Hepatocyte (in vitro differentiated cells): ENCODE measurements around the gene THAP12. TPM values are rescaled to one million over a fixed set of nuclear protein-coding genes. Genes with fewer than 3 reads are reported as not detected.

ENCODE experiments used
- DNase-seq: peaks from one replicate; pipeline ENCODE4 v3.0.0-alpha.2; 2016; ENCODE audit warnings: low spot score
- H2AFZ ChIP-seq: fragments of 200-600 bp; sonication (generic); 2 replicates; pipeline ENCODE4 v1.6.0; 2016; ENCODE audit warnings: antibody characterized with exemption, mild to moderate bottlenecking
- H3K27ac ChIP-seq: fragments of 200-600 bp; sonication (generic); 2 replicates; pipeline ENCODE4 v1.5.1; 2016; ENCODE audit warnings: mild to moderate bottlenecking
- H3K27me3 ChIP-seq: fragments of 200-600 bp; sonication (generic); 2 replicates; pipeline ENCODE4 v1.6.1; 2016
- H3K36me3 ChIP-seq: fragments of 200-600 bp; sonication (generic); replicated peaks from 2 replicates; pipeline ENCODE4 v1.5.1; 2016; ENCODE audit warnings: low read depth; ENCODE audit not compliant: insufficient read depth
- H3K4me1 ChIP-seq: fragments of 200-600 bp; sonication (generic); 2 replicates; pipeline ENCODE4 v1.5.1; 2016; ENCODE audit warnings: mild to moderate bottlenecking, moderate library complexity; ENCODE audit not compliant: insufficient read depth
- H3K4me2 ChIP-seq: fragments of 200-600 bp; sonication (generic); 2 replicates; pipeline ENCODE4 v1.6.0; 2016
- H3K4me3 ChIP-seq: fragments of 200-600 bp; sonication (generic); 2 replicates; pipeline ENCODE4 v1.5.1; 2016; ENCODE audit warnings: mild to moderate bottlenecking
- H3K79me2 ChIP-seq: fragments of 200-600 bp; sonication (generic); 2 replicates; pipeline ENCODE4 v1.6.0; 2017; ENCODE audit warnings: mild to moderate bottlenecking
- H3K9me2 ChIP-seq: fragments of 200-600 bp; sonication (generic); replicated peaks from 2 replicates; pipeline ENCODE4 v1.6.0; 2017; ENCODE audit warnings: mild to moderate bottlenecking; ENCODE audit not compliant: insufficient read depth
- H3K9me3 ChIP-seq: fragments of 200-600 bp; sonication (generic); 2 replicates; pipeline ENCODE4 v1.5.1; 2016; ENCODE audit warnings: low read depth, mild to moderate bottlenecking
- H4K20me1 ChIP-seq: fragments of 200-600 bp; sonication (generic); 2 replicates; pipeline ENCODE4 v1.6.0; 2016; ENCODE audit warnings: mild to moderate bottlenecking; ENCODE audit not compliant: insufficient read depth, poor library complexity, severe bottlenecking
- EZH2 ChIP-seq: fragments of 200-600 bp; sonication (generic); IDR thresholded peaks from 2 replicates; pipeline ENCODE4 v1.6.1; 2016; ENCODE audit warnings: antibody characterized with exemption, mild to moderate bottlenecking, borderline replicate concordance
- EZH2phosphoT487 ChIP-seq: fragments of 200-600 bp; sonication (generic); IDR thresholded peaks from one replicate; pipeline ENCODE4 v1.6.1; 2018; ENCODE audit warnings: antibody characterized with exemption, mild to moderate bottlenecking, low read depth, moderate library complexity; ENCODE audit not compliant: unreplicated experiment, severe bottlenecking
- WGBS: methylation state at CpG from one replicate; pipeline ENCODE4 v1.1.6; 2016; ENCODE audit warnings: low lambda C conversion rate; ENCODE audit errors: missing lambda C conversion rate; 5-methylcytosine and 5-hydroxymethylcytosine counted together
- polyA plus RNA-seq: library from polyadenylated mRNA; unstranded; fragments of >200 nt; fragmentation: Nextera tagmentation; extraction: Ambion mirVana; gene quantifications from 2 replicates; pipeline ENCODE4 v1.2.1, GENCODE V29; 2016
- total RNA-seq: library from RNA; depleted of rRNA; stranded (reverse); fragments of >200 nt; gene quantifications from 2 replicates; pipeline ENCODE4 v1.2.3, GENCODE V29; 2014
- TF ChIP-seq, protein P1 (sequence below): fragments of 200-600 bp; sonication (generic); IDR thresholded peaks from 2 replicates; pipeline ENCODE4 v1.5.1; 2016; ENCODE audit warnings: antibody characterized with exemption, mild to moderate bottlenecking; ENCODE audit not compliant: poor library complexity

The THAP12 gene
- total and polyA plus RNA-seq, 2 experiments from 2014 or later: 21.5 to 62.6 TPM

DNA sequence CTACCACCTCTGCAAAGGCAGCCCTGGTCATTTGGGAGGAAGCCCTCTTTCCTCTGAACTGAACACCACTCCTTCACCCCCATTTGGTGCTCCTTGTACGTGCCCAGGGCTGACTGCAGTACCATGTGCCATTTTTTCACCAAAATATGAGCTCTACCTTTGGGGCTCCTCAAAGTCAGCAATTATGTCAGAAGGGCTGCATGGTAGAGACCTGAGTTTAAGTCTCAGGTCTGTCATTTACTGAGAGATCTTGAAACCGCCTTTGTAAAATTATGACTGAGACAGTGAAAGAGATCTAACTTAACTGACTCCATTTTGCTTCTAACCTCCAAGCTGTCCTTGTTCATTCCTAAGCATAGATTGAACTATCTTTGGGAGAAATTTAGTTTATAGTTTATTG is 58.0 kb downstream of the THAP12 start:
- WGBS: 97% methylated on average over 2 of the region's 2 CpGs
- Histone ChIP-seq H3K36me3 (no peaks in the 10 kb centered on the region), H3K9me3 (no peaks in the 10 kb centered on the region), H4K20me1 (no peaks in the 10 kb centered on the region), H2AFZ (no peak overlapping the region), H3K79me2 (no peaks in the 10 kb centered on the region), H3K27ac (no peak overlapping the region), H3K4me2 (no peak overlapping the region), H3K9me2 (no peaks in the 10 kb centered on the region), H3K4me1 (peaks cover 8% of the 10 kb centered on the region), H3K4me3 (no peak overlapping the region), H3K27me3 (peaks cover 19% of the 10 kb centered on the region)
- no peak for TF ChIP-seq EZH2phosphoT487
- TF ChIP-seq, protein P1, sequence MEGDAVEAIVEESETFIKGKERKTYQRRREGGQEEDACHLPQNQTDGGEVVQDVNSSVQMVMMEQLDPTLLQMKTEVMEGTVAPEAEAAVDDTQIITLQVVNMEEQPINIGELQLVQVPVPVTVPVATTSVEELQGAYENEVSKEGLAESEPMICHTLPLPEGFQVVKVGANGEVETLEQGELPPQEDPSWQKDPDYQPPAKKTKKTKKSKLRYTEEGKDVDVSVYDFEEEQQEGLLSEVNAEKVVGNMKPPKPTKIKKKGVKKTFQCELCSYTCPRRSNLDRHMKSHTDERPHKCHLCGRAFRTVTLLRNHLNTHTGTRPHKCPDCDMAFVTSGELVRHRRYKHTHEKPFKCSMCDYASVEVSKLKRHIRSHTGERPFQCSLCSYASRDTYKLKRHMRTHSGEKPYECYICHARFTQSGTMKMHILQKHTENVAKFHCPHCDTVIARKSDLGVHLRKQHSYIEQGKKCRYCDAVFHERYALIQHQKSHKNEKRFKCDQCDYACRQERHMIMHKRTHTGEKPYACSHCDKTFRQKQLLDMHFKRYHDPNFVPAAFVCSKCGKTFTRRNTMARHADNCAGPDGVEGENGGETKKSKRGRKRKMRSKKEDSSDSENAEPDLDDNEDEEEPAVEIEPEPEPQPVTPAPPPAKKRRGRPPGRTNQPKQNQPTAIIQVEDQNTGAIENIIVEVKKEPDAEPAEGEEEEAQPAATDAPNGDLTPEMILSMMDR: no peak
- TF ChIP-seq EZH2: no peak
- no peak for DNase-seq

DNA sequence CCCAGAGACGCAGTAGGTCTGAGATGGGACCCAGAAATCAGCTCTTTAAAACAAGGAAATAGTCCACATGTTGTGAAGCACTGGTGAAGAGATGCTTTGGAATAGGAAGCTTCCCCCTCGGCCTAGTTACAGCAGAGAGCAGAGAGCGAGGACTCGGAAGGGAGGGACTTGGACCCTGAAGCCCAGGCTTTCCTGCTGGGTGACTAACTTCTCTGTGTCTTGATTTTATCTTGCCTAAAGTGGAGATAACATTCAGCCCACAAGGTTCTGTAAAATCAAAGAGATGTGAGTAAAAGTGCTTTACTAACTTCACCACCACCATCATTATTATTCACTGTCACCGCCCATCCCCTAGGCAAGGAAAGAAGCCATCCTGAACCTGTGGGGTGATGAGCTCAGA is 58.4 kb downstream of the THAP12 start:
- no peak overlapping the region for H3K4me3 ChIP-seq
- H3K36me3 ChIP-seq: no peaks in the 10 kb centered on the region
- 57% methylated on average over 5 of the region's 5 CpGs for WGBS
- H2AFZ ChIP-seq: no peak overlapping the region
- no peak overlapping the region for H3K27ac ChIP-seq
- no peak for DNase-seq
- peaks cover 8% of the 10 kb centered on the region for H3K4me1 ChIP-seq
- no peaks in the 10 kb centered on the region for H3K9me3 ChIP-seq
- H3K27me3 ChIP-seq: peaks cover 19% of the 10 kb centered on the region
- H4K20me1 ChIP-seq: no peaks in the 10 kb centered on the region
- no peaks in the 10 kb centered on the region for H3K79me2 ChIP-seq
- peak overlapping the region; percentile 84 for H3K4me2 ChIP-seq
- H3K9me2 ChIP-seq: no peaks in the 10 kb centered on the region
- TF ChIP-seq EZH2phosphoT487 (no peak), EZH2 (no peak)
- TF ChIP-seq, protein P1: no peak

DNA sequence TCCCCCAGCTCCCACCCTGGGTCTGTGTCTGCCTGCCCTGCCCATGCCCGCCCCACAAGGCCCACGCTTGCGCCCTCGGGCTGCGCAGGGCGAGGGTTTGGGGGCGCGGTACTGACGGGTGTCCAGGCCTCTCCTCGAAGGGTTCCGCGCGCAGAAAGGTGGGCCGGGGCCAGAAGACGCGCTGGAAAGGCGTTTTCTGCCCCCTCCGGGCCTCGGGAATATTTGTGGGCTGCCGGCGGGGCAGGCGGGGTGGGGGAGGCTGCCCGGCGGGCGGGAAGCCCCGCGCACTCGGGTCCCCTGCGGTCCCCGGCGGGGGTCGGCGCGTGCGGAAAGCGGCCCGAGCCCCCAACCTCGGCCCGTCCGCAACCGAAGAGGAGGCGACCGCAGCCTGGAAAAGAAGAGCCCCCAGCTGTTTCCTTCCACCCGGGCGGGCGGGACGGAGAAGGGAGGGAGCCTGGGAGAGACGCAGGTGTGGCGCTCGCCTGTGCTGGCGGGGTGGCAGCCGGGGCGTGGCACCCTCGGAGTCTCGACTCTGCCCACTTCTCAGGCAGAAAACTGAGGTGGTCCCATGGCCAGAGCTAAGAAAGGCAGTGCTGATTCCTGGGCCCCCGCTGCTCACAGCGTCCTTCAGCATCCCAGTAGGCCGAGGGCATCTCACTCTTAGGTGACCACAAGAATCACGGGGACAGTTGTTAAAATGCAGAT is 59.0 kb downstream of the THAP12 start:
- no peak for DNase-seq
- TF ChIP-seq EZH2: peak; percentile 62
- TF ChIP-seq, protein P1: no peak
- Histone ChIP-seq H3K27me3 (peaks cover 19% of the 10 kb centered on the region), H3K4me1 (peaks cover 8% of the 10 kb centered on the region), H3K27ac (no peak overlapping the region), H3K9me2 (no peaks in the 10 kb centered on the region), H3K9me3 (no peaks in the 10 kb centered on the region), H3K79me2 (no peaks in the 10 kb centered on the region), H3K4me3 (no peak overlapping the region), H3K4me2 (peak overlapping the region; percentile 84), H2AFZ (peak overlapping the region; percentile 56), H3K36me3 (no peaks in the 10 kb centered on the region), H4K20me1 (no peaks in the 10 kb centered on the region)
- 9% methylated on average over 26 of the region's 59 CpGs for WGBS

DNA sequence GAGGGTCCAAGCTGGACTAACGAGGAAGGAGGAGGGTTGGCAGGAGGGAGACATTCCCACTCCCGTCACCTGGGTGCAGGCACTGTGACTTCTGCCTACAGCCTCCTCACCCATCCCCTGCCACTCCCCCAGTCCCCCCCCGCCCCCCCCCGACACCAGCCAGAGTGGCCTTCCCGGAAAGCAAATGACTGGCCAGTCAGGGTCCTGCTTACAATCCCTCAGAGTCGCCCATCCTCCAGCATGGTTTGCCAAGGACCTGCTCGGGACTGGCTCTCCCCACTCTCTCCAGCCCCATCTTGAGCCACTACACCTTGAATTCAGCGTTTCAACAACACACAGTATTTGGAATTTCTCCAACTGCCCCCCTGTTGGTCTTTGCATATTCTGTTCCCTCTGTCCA is 59.6 kb downstream of the THAP12 start:
- TF ChIP-seq, protein P1: no peak
- TF ChIP-seq EZH2 (no peak), EZH2phosphoT487 (no peak)
- 63% methylated on average over 5 of the region's 8 CpGs for WGBS
- Histone ChIP-seq H3K79me2 (no peaks in the 10 kb centered on the region), H2AFZ (peak overlapping the region; percentile 56), H3K9me2 (no peaks in the 10 kb centered on the region), H3K4me1 (peaks cover 8% of the 10 kb centered on the region), H3K9me3 (no peaks in the 10 kb centered on the region), H3K27me3 (peaks cover 19% of the 10 kb centered on the region), H3K4me2 (peak overlapping the region; percentile 84), H4K20me1 (no peaks in the 10 kb centered on the region), H3K27ac (no peak overlapping the region), H3K4me3 (no peak overlapping the region), H3K36me3 (no peaks in the 10 kb centered on the region)
- DNase-seq: no peak
